H9 (cell line): ENCODE measurements around the gene PALS1. TPM values are rescaled to one million over a fixed set of nuclear protein-coding genes. Genes with fewer than 3 reads are reported as not detected.

Experiments
- DNase-seq: peaks from one replicate; pipeline ENCODE4 v3.0.0-alpha.2; 2017
- H2AFZ ChIP-seq: one replicate; pipeline ENCODE4 v1.6.1; 2013; ENCODE audit warnings: mild to moderate bottlenecking, low read length, control low read depth, moderate library complexity
- H2AK5ac ChIP-seq: 2 replicates; pipeline ENCODE4 v1.6.1; 2013; ENCODE audit warnings: low read length, control low read depth, mixed read lengths; ENCODE audit not compliant: insufficient read length
- H2BK120ac ChIP-seq: one replicate; pipeline ENCODE4 v1.6.1; 2013; ENCODE audit warnings: low read depth, mild to moderate bottlenecking, low read length, control low read depth, inconsistent platforms; ENCODE audit not compliant: poor library complexity, severe bottlenecking
- H2BK12ac ChIP-seq: 2 replicates; pipeline ENCODE4 v1.6.1; 2013; ENCODE audit warnings: low read length, control low read depth, mixed read lengths, low read depth; ENCODE audit not compliant: insufficient read length
- H2BK15ac ChIP-seq: 2 replicates; pipeline ENCODE4 v1.6.1; 2013; ENCODE audit warnings: low read depth, low read length, control low read depth
- H2BK20ac ChIP-seq: one replicate; pipeline ENCODE4 v1.6.1; 2013; ENCODE audit warnings: low read depth, mild to moderate bottlenecking, low read length, control low read depth, inconsistent platforms; ENCODE audit not compliant: poor library complexity, severe bottlenecking
- H2BK5ac ChIP-seq: 2 replicates; pipeline ENCODE4 v1.6.1; 2013; ENCODE audit warnings: low read length, control low read depth, mixed read lengths; ENCODE audit not compliant: insufficient read length
- H3K14ac ChIP-seq: 2 replicates; pipeline ENCODE4 v1.6.1; 2013; ENCODE audit warnings: low read length, control low read depth; ENCODE audit not compliant: insufficient read depth
- H3K18ac ChIP-seq: 2 replicates; pipeline ENCODE4 v1.6.1; 2013; ENCODE audit warnings: low read depth, mild to moderate bottlenecking, mixed read lengths, low read length, control low read depth; ENCODE audit not compliant: insufficient read length
- H3K23ac ChIP-seq: 2 replicates; pipeline ENCODE4 v1.6.1; 2013; ENCODE audit warnings: low read length, control low read depth, mixed read lengths, low read depth; ENCODE audit not compliant: insufficient read length
- H3K23me2 ChIP-seq: 2 replicates; pipeline ENCODE4 v1.6.1; 2013; ENCODE audit warnings: low read depth, mild to moderate bottlenecking, mixed read lengths, low read length, control low read depth; ENCODE audit not compliant: insufficient read length, poor library complexity, severe bottlenecking
- H3K27ac ChIP-seq: 2 replicates; pipeline ENCODE4 v1.5.1; 2013; ENCODE audit warnings: low read length, control low read depth, mixed read lengths, low read depth; ENCODE audit not compliant: insufficient read length
- H3K27me3 ChIP-seq: 2 replicates; pipeline ENCODE4 v1.6.1; 2013; ENCODE audit warnings: low read length, control low read depth, inconsistent platforms; ENCODE audit not compliant: insufficient read depth
- H3K4ac ChIP-seq: 2 replicates; pipeline ENCODE4 v1.6.1; 2013; ENCODE audit warnings: low read depth, mild to moderate bottlenecking, control low read depth, inconsistent platforms, low read length, moderate library complexity
- H3K4me1 ChIP-seq: 2 replicates; pipeline ENCODE4 v1.6.1; 2013; ENCODE audit warnings: low read length, control low read depth, inconsistent platforms; ENCODE audit not compliant: insufficient read depth
- H3K4me2 ChIP-seq: 2 replicates; pipeline ENCODE4 v1.6.1; 2013; ENCODE audit warnings: low read length, control low read depth, mixed read lengths; ENCODE audit not compliant: insufficient read length, insufficient read depth
- H3K56ac ChIP-seq: 2 replicates; pipeline ENCODE4 v1.6.1; 2013; ENCODE audit warnings: low read depth, mild to moderate bottlenecking, mixed read lengths, low read length, control low read depth; ENCODE audit not compliant: insufficient read length
- H3K79me1 ChIP-seq: 2 replicates; pipeline ENCODE4 v1.6.1; 2013; ENCODE audit warnings: low read depth, mild to moderate bottlenecking, moderate library complexity, low read length, control low read depth, inconsistent platforms; ENCODE audit not compliant: insufficient read depth, poor library complexity, severe bottlenecking
- H3K79me2 ChIP-seq: 2 replicates; pipeline ENCODE4 v1.6.1; 2013; ENCODE audit warnings: low read length, control low read depth, inconsistent platforms; ENCODE audit not compliant: insufficient read depth
- H3K9ac ChIP-seq: 2 replicates; pipeline ENCODE4 v1.6.1; 2013; ENCODE audit warnings: low read length, control low read depth, mixed read lengths; ENCODE audit not compliant: insufficient read length; ENCODE audit errors: extremely low read depth
- H3K9me3 ChIP-seq: one replicate; pipeline ENCODE4 v1.6.1; 2013; ENCODE audit warnings: low read depth, low read length, inconsistent platforms; ENCODE audit not compliant: control insufficient read depth
- H3T11ph ChIP-seq: one replicate; pipeline ENCODE4 v1.6.1; 2013; ENCODE audit warnings: mild to moderate bottlenecking, low read length, control low read depth, inconsistent platforms
- H4K20me1 ChIP-seq: one replicate; pipeline ENCODE4 v1.6.1; 2013; ENCODE audit not compliant: control insufficient read depth, insufficient read length, insufficient read depth
- H4K5ac ChIP-seq: 2 replicates; pipeline ENCODE4 v1.6.1; 2013; ENCODE audit warnings: low read depth, mild to moderate bottlenecking, mixed read lengths, low read length, control low read depth; ENCODE audit not compliant: insufficient read length
- H4K8ac ChIP-seq: replicated peaks from 2 replicates; pipeline ENCODE4 v1.6.1; 2013; ENCODE audit warnings: low read length, control low read depth, mixed read lengths, low read depth; ENCODE audit not compliant: insufficient read length
- H4K91ac ChIP-seq: 2 replicates; pipeline ENCODE4 v1.6.1; 2013; ENCODE audit warnings: low read depth, mild to moderate bottlenecking, moderate library complexity, mixed read lengths, low read length, control low read depth; ENCODE audit not compliant: insufficient read length
- H3K27ac Mint-ChIP-seq, 3 experiments: 2 replicates in 2 of 3; 3 replicates in 1 of 3; pipeline ENCODE4 v1.8.0; 2020 to 2021; ENCODE audit warnings: mixed read lengths in 3 of 3, mild to moderate bottlenecking in 1 of 3, moderate library complexity in 1 of 3
- H3K27me3 Mint-ChIP-seq: 2 replicates; pipeline ENCODE4 v1.8.0; 2021; ENCODE audit warnings: low read depth, mild to moderate bottlenecking, moderate library complexity, mixed read lengths
- H3K36me3 Mint-ChIP-seq, 3 experiments: 2 replicates in 2 of 3; 3 replicates in 1 of 3; pipeline ENCODE4 v1.8.0; 2020 to 2021; ENCODE audit warnings: low read depth in 3 of 3, mixed read lengths in 3 of 3; ENCODE audit not compliant: insufficient read depth in 1 of 3
- H3K4me1 Mint-ChIP-seq, 2 experiments: 2 replicates each; pipeline ENCODE4 v1.8.0; 2020; ENCODE audit warnings: mixed read lengths in 2 of 2
- H3K4me3 Mint-ChIP-seq, 2 experiments: 2 replicates in 1 of 2; 3 replicates in 1 of 2; pipeline ENCODE4 v1.8.0; 2020 to 2021; ENCODE audit warnings: mild to moderate bottlenecking in 2 of 2, mixed read lengths in 2 of 2, moderate library complexity in 1 of 2
- H3K9me3 Mint-ChIP-seq, 2 experiments: 2 replicates in 1 of 2; 3 replicates in 1 of 2; pipeline ENCODE4 v1.8.0; 2020; ENCODE audit warnings: mild to moderate bottlenecking in 2 of 2, mixed read lengths in 2 of 2, moderate library complexity in 1 of 2
- WGBS: extraction: QIAGEN DNeasy Blood & Tissue Kit; methylation state at CpG from one replicate; pipeline ENCODE4 v1.1.7; 2013; ENCODE audit warnings: missing lambda C conversion rate, low lambda C conversion rate, mixed read lengths; ENCODE audit not compliant: insufficient read length; ENCODE audit errors: extremely low coverage; 5-methylcytosine and 5-hydroxymethylcytosine counted together
- total RNA-seq: library from RNA; stranded (reverse); gene quantifications from 2 replicates; pipeline ENCODE4 v1.2.1, GENCODE V29; 2021
- TF ChIP-seq, protein P1 (sequence below): fragments of 200-600 bp; sonication (generic); conservative IDR thresholded peaks from 3 replicates; pipeline ENCODE4 v1.8.0; 2021; ENCODE audit warnings: antibody characterized with exemption, mild to moderate bottlenecking

PALS1 gene
- total RNA-seq, 1 experiment from 2014 or later, result 18.0 TPM

DNA sequence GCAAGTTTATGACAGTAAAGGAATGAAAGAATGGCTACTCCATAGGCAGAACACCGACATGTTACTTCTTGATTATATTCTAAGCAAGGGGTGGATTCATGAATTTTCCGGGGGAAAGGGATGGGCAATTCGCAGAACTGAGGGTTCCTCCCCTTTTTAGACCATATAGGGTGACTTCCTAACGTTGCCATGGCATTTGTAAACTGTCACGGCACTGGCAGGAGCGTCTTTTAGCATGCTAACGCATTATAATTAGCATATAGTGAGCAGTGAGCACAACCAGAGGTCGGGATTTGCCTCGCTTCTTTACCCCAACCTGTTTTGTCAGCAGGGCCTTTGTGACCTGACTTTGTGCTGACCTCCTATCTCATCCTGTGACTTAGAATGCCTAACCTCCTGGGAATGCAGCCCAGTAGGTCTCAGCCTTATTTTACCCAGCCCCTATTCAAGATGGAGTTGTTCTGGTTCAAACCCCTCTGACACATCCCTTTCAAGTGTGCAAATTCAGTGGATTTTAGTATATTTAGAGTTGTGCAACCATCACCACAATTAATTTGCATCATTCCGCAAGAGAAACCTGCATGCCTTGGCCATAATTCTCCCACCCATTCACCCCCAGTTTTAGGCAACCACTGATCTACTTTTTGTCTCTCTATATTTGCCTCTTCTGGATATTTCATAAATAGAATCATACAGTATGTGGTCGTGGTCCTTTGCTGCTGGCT lies 27.4 kb downstream of the PALS1 start:
- Histone ChIP-seq H4K91ac (no peak overlapping the region), H2BK5ac (no peak overlapping the region), H2AK5ac (no peak overlapping the region), H3K27me3 (no peaks in the 10 kb centered on the region), H2BK12ac (no peak overlapping the region), H3K79me1 (no peaks in the 10 kb centered on the region), H3K23ac (no peak overlapping the region), H3K4me1 (peaks cover 6% of the 10 kb centered on the region; the same call in 1 of the 2 replicates), H3K4me2 (peak overlapping the region; percentile 20), H3K9ac (no peak overlapping the region), H3K27ac (peak overlapping the region; percentile 95), H3K4ac (no peak overlapping the region; the same call in 1 of the 2 replicates), H2AFZ (no peak overlapping the region), H2BK15ac (no peak overlapping the region), H4K20me1 (no peaks in the 10 kb centered on the region), H2BK20ac (no peak overlapping the region), H3K18ac (peak overlapping the region; percentile 16), H3K9me3 (no peaks in the 10 kb centered on the region), H4K8ac (no peak overlapping the region), H2BK120ac (no peak overlapping the region), H3K23me2 (no peaks in the 10 kb centered on the region), H3T11ph (peak overlapping the region; percentile 40), H3K56ac (no peak overlapping the region), H3K14ac (peak overlapping the region; percentile 61; the same call in 1 of the 2 replicates), H4K5ac (no peak overlapping the region), H3K79me2 (no peaks in the 10 kb centered on the region)
- TF ChIP-seq, protein P1, sequence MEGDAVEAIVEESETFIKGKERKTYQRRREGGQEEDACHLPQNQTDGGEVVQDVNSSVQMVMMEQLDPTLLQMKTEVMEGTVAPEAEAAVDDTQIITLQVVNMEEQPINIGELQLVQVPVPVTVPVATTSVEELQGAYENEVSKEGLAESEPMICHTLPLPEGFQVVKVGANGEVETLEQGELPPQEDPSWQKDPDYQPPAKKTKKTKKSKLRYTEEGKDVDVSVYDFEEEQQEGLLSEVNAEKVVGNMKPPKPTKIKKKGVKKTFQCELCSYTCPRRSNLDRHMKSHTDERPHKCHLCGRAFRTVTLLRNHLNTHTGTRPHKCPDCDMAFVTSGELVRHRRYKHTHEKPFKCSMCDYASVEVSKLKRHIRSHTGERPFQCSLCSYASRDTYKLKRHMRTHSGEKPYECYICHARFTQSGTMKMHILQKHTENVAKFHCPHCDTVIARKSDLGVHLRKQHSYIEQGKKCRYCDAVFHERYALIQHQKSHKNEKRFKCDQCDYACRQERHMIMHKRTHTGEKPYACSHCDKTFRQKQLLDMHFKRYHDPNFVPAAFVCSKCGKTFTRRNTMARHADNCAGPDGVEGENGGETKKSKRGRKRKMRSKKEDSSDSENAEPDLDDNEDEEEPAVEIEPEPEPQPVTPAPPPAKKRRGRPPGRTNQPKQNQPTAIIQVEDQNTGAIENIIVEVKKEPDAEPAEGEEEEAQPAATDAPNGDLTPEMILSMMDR, result no peak
- peak overlapping the region; percentile 90 to 97 (median 94); a peak in 6 of 7 replicates for H3K27ac Mint-ChIP-seq
- H3K9me3 Mint-ChIP-seq, result peaks cover 0 to under 1% of the 10 kb centered on the region in 2 experiments; a peak in 2 of 5 replicates
- H3K27me3 Mint-ChIP-seq, result no peaks in the 10 kb centered on the region
- peak overlapping the region; percentile 54 to 69 for H3K4me3 Mint-ChIP-seq
- peak; percentile 93 for DNase-seq
- H3K36me3 Mint-ChIP-seq, result peaks cover 6 to 15% (median 9%) of the 10 kb centered on the region in 3 experiments
- WGBS, result no CpG with 5 or more reads among the region's 11 CpGs
- peaks cover 34 to 35% of the 10 kb centered on the region in 2 experiments for H3K4me1 Mint-ChIP-seq
